Adrenal gland (tissue), 12 donors: ENCODE results near the gene CASP6. TPM values are rescaled to one million over a fixed set of nuclear protein-coding genes. Genes with fewer than 3 reads are reported as not detected.

ENCODE experiments used
- DNase-seq, 7 donors: peaks; one replicate each; pipeline ENCODE4 v3.0.0-alpha.2; 2019 to 2020
- H3K27ac ChIP-seq, 5 donors: fragments of 200-600 bp; sonication (generic) in 4 of 5; 1 replicate in 3 of 5; 2 replicates in 2 of 5; pipeline versions ENCODE4 v1.5.1 to v1.8.0; 2016 to 2020; ENCODE audit warnings: mild to moderate bottlenecking in 1 of 5
- H3K27me3 ChIP-seq: fragments of 200-600 bp; 2 replicates; pipeline ENCODE4 v1.8.0; 2021
- H3K36me3 ChIP-seq, 2 donors: fragments of 200-600 bp; replicated peaks in 1 of 2; 1 replicate in 1 of 2; 2 replicates in 1 of 2; pipeline versions ENCODE4 v1.5.1 to v1.8.0; 2018 to 2022
- H3K4me1 ChIP-seq, 2 donors: fragments of 200-600 bp; replicated peaks in 1 of 2; 1 replicate in 1 of 2; 2 replicates in 1 of 2; pipeline versions ENCODE4 v1.5.1 to v1.8.0; 2018 to 2021
- H3K4me3 ChIP-seq, 4 donors: fragments of 200-600 bp; sonication (generic) in 3 of 4; one replicate each; pipeline ENCODE4 v1.5.1; 2016 to 2018
- H3K9me3 ChIP-seq, 3 donors: fragments of 200-600 bp; sonication (generic) in 1 of 3; replicated peaks in 1 of 3; 1 replicate in 2 of 3; 2 replicates in 1 of 3; pipeline versions ENCODE4 v1.5.1 to v1.8.0; 2016 to 2021
- POLR2A ChIP-seq, 2 donors: fragments of 450-650 bp; IDR thresholded peaks; one replicate each; pipeline ENCODE4 v1.6.1; 2017; ENCODE audit warnings: antibody characterized with exemption in 2 of 2, mild to moderate bottlenecking in 2 of 2, moderate library complexity in 1 of 2
- WGBS, 4 donors: extraction: QIAGEN DNeasy Blood & Tissue Kit in 2 of 4; methylation state at CpG; one replicate each; pipeline versions ENCODE4 v1.1.5 to v1.1.7; 2013 to 2017; 5-methylcytosine and 5-hydroxymethylcytosine counted together
- intact Hi-C, 2 donors: fragments of 100-400 bp; cut with DNase I; formaldehyde crosslinking; loops; one replicate each; pipeline versions ENCODE4 v1.14.1 to v1.15.0; 2022 to 2023
- polyA plus RNA-seq, 3 donors: library from polyadenylated mRNA; stranded (reverse); fragments of 200-250 nt in 2 of 3; fragments of 350-450 nt in 1 of 3; fragmentation: Illumina TruSeq in 1 of 3; extraction: RNeasy Lipid Tissue Mini Kit (QIAGEN cat#74804) in 1 of 3; gene quantifications; one replicate each; pipeline ENCODE4 v1.2.3, GENCODE V29; 2013 to 2014
- small RNA-seq, 2 donors: library from RNA; depleted of rRNA; stranded (forward); fragments of <200 nt; gene quantifications; one replicate each; pipeline ENCODE3, GENCODE V24; 2016
- total RNA-seq, 9 donors: library from RNA; depleted of rRNA in 4 of 9; stranded (reverse); fragments of >200 nt in 4 of 9; fragments of 120-200 nt in 1 of 9; fragmentation: NEBNext Ultra II Directional in 1 of 9; extraction: Animal tissue kit (Norgen Biotek cat#: 25700) in 1 of 9; gene quantifications; one replicate each; pipeline versions ENCODE4 v1.1.0 to v1.2.4, GENCODE V29; 2013 to 2023
- TF ChIP-seq, protein P1 (sequence below), 6 experiments: fragments of 450-650 bp in 4 of 6; fragments of 200-600 bp in 2 of 6; sonication (generic) in 1 of 6; IDR thresholded peaks; 1 replicate in 5 of 6; 2 replicates in 1 of 6; pipeline versions ENCODE4 v1.5.1 to v1.8.0; 2016 to 2021; ENCODE audit warnings: antibody characterized with exemption in 6 of 6, mild to moderate bottlenecking in 2 of 6, moderate library complexity in 1 of 6
- donor health status: healthy with polysubstance abuse.
- donor health status: Bipolar disorder and iron deficiency.
- donor health status: DM: yes; HTN: yes; CAD: no.
- donor health status: DM: no; HTN: no; CAD: no.
- donor health status: DM: no; HTN: no; CAD: no.
- donor health status: DM: yes; HTN: yes; CAD: no.

Gene CASP6
- total and polyA plus RNA-seq, 12 donors: 7.3 to 21.6 (median 11.9) TPM

DNA sequence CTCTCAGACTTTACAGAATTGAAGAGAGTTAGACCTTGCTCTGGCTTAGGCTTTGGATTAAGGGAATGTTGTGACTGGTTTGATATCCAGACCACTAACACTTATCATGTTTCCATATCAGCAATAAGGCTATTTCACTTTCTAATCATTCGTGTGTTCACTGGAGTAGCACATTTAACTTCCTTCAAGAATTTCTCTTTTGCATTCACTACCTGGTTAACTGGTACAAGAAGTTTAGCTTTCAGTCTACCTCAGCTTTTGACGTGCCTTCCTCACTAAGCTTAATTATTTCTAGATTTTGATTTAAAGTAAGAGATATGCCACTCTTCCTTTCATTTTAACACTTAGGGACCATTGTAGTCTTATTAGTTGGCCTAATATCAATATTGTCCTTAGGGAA lies 62.6 kb downstream of the CASP6 start:
- Histone ChIP-seq H3K36me3 (no peaks in the 10 kb centered on the region), H3K4me1 (no peaks in the 10 kb centered on the region), H3K4me3 (no peak overlapping the region), H3K27me3 (no peaks in the 10 kb centered on the region), H3K9me3 (no peaks in the 10 kb centered on the region), H3K27ac (no peak overlapping the region)
- WGBS, 4 donors: 78 to 90% (median 82%) methylated on average over 2 of the region's 2 CpGs
- intact Hi-C loops: no loop called here
- DNase-seq: no peak
- TF ChIP-seq, protein P1, sequence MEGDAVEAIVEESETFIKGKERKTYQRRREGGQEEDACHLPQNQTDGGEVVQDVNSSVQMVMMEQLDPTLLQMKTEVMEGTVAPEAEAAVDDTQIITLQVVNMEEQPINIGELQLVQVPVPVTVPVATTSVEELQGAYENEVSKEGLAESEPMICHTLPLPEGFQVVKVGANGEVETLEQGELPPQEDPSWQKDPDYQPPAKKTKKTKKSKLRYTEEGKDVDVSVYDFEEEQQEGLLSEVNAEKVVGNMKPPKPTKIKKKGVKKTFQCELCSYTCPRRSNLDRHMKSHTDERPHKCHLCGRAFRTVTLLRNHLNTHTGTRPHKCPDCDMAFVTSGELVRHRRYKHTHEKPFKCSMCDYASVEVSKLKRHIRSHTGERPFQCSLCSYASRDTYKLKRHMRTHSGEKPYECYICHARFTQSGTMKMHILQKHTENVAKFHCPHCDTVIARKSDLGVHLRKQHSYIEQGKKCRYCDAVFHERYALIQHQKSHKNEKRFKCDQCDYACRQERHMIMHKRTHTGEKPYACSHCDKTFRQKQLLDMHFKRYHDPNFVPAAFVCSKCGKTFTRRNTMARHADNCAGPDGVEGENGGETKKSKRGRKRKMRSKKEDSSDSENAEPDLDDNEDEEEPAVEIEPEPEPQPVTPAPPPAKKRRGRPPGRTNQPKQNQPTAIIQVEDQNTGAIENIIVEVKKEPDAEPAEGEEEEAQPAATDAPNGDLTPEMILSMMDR (IDR thresholded peaks at IDR 0.05): no peak
- TF ChIP-seq POLR2A (IDR thresholded peaks at IDR 0.05): no peak

Small RNA genes lying within 50 kb of the gene (small RNA-seq; reads per million reads assigned to genes)
- gene HIGD1AP14: 0 reads per million in 2 donors

Other genes starting within 250 kb of the CASP6 start
- gene MCUB, start 143.2 kb downstream of the CASP6 start, total RNA-seq: 10 to 100 TPM in 1 of 9 donors, 1 to 10 TPM in 8; 1.2 to 28.5 (median 5.8) TPM
- 1 to 10 TPM; 3.6 to 5.1 (median 4.4) TPM for gene MCUB, start 143.2 kb downstream of the CASP6 start, polyA plus RNA-seq
- 10 to 100 TPM; 15.9 to 67.0 (median 36.4) TPM for gene PLA2G12A, start 26.6 kb upstream of the CASP6 start, total RNA-seq
- 10 to 100 TPM; 10.7 to 44.9 (median 12.3) TPM for gene PLA2G12A, start 26.6 kb upstream of the CASP6 start, polyA plus RNA-seq
- 100 to 1,000 TPM in 3 of 9 donors, 10 to 100 TPM in 5, 1 to 10 TPM in 1; 5.9 to 219 (median 90.1) TPM for gene CFI, start 98.6 kb upstream of the CASP6 start, total RNA-seq
- 10 to 100 TPM; 46.2 to 58.6 (median 47.0) TPM for gene CFI, start 98.6 kb upstream of the CASP6 start, polyA plus RNA-seq
- 10 to 100 TPM in 4 of 9 donors, 1 to 10 TPM in 4, under 1 TPM in 1; 0.97 to 19.3 (median 8.3) TPM for gene GAR1, start 112.3 kb upstream of the CASP6 start, total RNA-seq
- gene GAR1, start 112.3 kb upstream of the CASP6 start, polyA plus RNA-seq: 10 to 100 TPM; 21.7 to 31.6 (median 29.1) TPM
- gene RRH, start 124.5 kb upstream of the CASP6 start, total RNA-seq: under 1 TPM in 4 of 9 donors, not detected in 5; 0.23 to 0.67 (median 0.40) TPM
- gene RRH, start 124.5 kb upstream of the CASP6 start, polyA plus RNA-seq: under 1 TPM; 0.17 to 0.46 (median 0.24) TPM
- under 1 TPM in 7 of 9 donors, not detected in 2; 0.11 to 0.85 (median 0.15) TPM for gene LRIT3, start 144.7 kb upstream of the CASP6 start, total RNA-seq
- gene LRIT3, start 144.7 kb upstream of the CASP6 start, polyA plus RNA-seq: under 1 TPM; 0.07 to 0.72 (median 0.37) TPM
- 1 to 10 TPM in 2 of 9 donors, under 1 TPM in 4, not detected in 3; 0.22 to 1.6 (median 0.33) TPM for gene EGF, start 209.4 kb upstream of the CASP6 start, total RNA-seq
- under 1 TPM in 2 of 3 donors, not detected in 1; 0.07 TPM for gene EGF, start 209.4 kb upstream of the CASP6 start, polyA plus RNA-seq